ENCODE results near the gene CEP41.

Gene CEP41

GRCh38 chr7:130359276-130359857, 81.4 kb downstream of the CEP41 start:
- DNase-seq (ENCODE audit: low read depth): no peak
- no peak overlapping the region for H3K4me3 ChIP-seq (ENCODE audit: low read depth, low read length)

- DNase-seq (ENCODE audit: low read depth): no peak
- no peak overlapping the region for H3K4me3 ChIP-seq (ENCODE audit: low read depth, low read length)
Observed at GRCh38 chr7:130358471-130358870, 82.3 kb downstream of the CEP41 start.

GRCh38 chr7:130356876-130357611, 83.8 kb downstream of the CEP41 start:
- H3K4me3 ChIP-seq (ENCODE audit: low read depth, low read length): no peak overlapping the region
- DNase-seq (ENCODE audit: low read depth): peak; percentile 74

DNA sequence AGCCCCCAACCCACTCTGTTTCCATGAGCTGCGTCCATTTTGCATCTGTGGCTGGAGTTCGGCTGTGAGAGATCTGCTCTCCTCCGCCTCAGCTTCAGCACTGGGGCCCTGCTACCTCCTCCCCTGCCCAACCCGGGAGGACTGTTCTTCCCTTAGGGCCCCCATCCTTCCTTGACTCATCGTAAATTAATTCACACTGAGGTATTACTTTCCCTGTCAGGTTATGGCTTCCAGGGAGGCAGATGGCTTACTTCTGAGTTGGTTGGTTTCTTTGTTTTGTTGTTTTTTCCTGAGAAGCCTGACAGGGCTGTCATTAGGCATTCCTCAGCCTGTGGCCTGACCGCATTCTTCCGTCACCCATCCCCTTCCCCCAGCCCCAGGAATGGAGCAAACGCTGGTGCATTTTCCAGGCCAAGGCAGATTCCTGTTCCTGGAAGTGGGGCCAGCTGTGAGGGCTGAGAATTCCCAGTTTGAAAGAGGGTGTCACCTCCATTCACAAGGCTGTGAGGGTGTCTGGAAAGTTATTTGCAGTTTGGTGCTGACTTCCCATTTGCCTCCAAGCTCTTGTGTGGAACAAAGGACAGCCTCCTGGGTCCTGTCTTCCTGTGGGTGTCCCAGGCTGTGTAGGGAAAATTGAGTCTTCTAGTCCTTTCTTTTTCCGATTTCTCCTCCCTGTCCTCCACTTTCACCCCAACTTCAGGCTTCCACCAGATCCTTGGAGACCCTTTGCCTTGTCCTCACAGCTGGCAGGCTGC, 84.5 kb downstream of the CEP41 start:
- no peak overlapping the region for H3K4me3 ChIP-seq (ENCODE audit: low read depth, low read length)
- peak; percentile 93 for DNase-seq (ENCODE audit: low read depth)

DNA sequence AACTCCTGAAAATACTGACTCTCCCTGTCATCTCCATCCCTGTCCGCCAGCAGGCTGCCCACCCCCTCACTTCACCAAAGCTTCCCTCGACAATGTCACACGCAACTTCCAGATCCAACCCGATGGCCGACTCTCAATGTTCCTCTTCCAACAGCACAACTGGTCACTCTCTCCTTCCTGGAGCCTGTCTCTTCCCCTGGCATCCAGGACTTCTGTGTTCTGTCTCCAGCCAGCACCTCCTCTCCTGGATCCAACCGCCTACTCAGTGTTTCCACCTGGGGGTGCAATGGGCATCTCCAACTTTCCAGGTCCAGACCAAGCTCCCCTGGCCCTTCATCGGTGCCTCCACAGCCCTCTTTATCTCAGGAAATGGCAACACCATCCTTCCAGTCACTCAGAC, 87.6 kb downstream of the CEP41 start:
- H3K4me3 ChIP-seq (ENCODE audit: low read depth, low read length): no peak overlapping the region
- DNase-seq (ENCODE audit: low read depth): no peak

DNA sequence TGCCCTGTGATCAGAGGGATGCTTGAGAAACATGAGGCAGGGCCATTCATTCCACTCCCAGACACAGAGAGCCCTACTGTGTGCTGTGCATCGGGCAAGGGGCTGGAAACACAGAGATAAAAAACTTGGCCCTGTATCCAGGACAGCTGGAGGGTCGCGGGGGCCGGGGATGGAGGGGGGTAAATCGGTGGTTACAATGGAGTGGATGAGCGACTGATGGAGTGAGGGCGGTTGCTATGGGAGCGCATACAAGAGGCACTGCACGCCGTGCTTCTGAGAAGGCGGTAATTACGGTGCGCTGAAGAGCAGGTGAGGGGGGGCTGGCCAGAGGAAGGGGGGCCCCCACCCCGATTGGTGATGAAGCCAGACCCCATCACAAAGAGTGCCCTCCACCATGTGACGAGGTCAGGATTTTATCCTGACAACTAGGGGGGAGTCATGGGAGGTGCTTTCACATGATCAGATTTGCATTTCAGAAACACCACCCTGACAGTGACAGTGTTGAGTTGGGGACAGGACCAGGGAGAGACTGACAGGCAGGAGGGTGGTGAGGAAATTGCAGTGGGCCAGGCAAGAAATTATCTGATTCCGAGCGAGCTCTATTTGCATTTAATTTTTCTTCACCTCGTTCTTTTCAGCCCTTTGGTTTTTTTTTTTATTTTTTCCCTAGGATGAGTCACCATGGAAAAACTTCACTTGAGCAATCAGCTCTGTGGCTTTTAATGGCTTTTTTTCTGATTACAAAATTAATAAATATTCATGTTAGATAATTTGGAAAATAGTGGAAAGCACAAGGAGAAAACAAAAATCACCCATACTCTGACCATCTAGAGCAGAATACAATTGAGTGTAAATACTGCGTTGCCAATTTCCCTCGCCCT, 88.4 kb downstream of the CEP41 start:
- H3K4me3 ChIP-seq (ENCODE audit: low read depth, low read length): no peak overlapping the region
- DNase-seq (ENCODE audit: low read depth): no peak

DNA sequence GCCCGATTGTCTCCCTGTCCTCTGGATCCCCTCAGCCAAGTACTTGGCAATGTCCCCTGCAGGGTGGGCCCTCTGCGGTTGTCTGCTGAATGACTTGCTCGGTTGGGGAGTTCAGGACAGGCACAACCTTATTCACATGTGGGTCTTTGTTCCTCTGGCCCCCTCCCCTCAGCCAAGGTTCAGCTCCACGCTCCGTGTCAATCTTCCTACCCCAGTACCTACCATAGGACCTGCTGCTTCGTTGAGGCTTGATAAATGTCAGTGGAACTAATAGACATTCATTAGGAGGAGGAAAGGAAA, 89.1 kb downstream of the CEP41 start:
- no peak overlapping the region for H3K4me3 ChIP-seq (ENCODE audit: low read depth, low read length)
- DNase-seq (ENCODE audit: low read depth): no peak

DNA sequence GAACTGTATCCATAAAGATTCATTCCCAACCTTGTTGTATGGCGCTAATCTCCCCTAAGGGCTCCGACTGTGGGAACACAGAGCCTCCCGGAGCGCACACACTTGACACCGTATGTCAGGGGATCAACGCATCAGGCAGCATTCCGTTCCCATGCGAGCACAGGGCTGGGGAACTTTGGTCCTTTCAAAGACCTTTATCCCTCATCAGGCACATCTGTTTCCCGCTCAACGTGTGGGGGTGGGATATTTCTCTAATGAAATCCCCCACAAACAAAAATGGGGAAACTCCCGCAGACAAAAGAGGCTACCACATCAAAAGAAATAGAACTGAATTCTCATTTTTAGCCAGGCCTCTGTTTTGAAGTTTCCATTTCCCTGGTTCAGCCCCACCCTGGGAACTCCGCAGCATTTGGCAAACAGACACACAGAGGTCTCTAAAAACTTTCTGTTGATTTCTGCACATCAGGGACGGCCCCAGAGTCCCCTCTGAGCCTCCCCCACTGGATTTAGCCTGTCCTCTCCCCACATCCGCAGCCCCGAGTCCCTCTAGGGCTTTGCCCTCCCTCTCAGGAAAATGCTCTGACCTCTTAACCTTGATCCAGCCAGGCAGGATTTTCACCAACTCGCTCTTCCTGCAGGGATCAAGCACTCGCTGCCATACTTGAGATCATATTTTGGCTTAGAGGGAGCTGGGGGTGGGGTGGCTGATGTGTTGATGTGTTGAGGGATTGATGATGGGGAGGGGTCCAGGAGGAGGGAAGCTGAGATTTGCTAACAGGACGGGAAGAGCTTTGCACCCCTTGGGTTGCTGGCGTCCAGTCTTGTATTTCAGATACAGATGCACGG, 89.6 kb downstream of the CEP41 start:
- no peak overlapping the region for H3K4me3 ChIP-seq (ENCODE audit: low read depth, low read length)
- no peak for DNase-seq (ENCODE audit: low read depth)

DNA sequence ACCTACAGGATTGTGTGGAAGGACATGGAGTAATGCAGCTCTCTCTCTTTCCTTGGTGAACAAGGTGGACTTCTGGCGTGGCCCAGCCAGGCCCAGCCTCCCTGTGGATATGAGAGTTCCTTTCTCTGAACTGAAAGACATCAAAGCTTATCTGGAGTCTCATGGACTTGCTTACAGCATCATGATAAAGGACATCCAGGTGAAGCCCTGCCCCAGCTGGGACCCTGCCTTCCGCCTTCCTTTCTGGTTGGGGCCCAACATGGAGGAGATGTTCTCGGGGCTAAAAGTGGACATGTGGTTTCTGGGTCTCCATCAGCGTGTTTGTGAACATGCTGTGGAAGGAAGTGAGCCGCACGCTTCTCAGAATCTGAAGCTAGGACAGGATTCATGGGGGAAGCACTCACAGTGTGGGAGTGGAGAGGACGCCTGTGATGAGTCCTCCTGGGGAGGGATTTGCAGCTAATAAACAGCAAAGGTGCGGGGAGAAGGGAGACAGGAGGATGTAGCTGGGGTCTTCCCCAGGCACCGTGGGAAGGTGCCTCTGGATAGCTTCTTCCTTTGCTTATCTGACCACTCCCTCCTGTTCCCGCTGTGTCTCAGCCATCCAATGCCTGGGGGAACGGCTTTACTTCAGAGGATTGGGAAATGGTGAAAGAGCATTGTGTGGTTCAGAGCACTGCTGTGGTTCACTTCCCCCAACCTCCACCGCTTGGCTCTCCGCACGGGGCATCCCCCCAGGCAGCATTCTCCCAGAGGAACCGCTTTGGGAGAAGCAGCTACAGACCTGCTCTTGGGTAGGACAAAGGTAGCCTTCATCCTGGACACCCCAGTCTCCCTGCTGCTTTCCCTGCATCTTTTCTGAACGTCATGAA, 90.7 kb downstream of the CEP41 start:
- H3K4me3 ChIP-seq (ENCODE audit: low read depth, low read length): no peak overlapping the region
- no peak for DNase-seq (ENCODE audit: low read depth)

- no peak for DNase-seq (ENCODE audit: low read depth)
- H3K4me3 ChIP-seq (ENCODE audit: low read depth, low read length): no peak overlapping the region
Observed at GRCh38 chr7:130346941-130347340, 93.9 kb downstream of the CEP41 start.

DNA sequence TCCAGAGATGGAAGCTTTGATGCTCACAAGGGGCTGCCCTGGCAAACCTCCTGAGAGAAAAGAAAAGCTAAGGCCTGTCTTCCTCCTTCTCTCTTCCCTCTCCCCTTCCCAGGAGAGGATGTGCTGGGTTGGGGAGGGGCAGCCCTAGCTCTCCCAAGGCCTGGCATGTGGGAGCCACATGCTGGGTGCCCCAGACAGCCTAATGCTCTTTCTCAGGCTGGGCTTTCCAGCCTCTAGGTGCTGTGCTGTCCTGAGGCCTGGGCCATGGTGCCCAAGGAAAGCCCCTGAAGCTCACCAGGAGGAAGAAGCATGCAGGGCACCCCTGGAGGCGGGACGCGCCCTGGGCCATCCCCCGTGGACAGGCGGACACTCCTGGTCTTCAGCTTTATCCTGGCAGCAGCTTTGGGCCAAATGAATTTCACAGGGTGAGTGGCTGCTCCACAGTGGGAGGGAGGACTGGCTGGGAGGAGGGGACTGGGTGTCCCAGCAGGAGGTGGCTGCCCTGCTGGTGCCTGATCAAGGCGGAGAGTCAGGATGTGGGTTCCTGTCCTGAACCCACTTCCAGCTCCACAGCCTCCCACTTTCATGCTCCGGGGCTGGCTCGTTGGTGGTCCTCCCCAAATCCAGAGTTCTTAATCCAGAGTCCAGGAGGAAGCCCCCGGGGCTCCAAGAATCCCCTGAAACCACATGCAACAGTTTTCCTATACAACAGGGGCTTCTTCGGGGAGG, 94.5 kb downstream of the CEP41 start:
- no peak overlapping the region for H3K4me3 ChIP-seq (ENCODE audit: low read depth, low read length)
- DNase-seq (ENCODE audit: low read depth): no peak

- no peak for DNase-seq (ENCODE audit: low read depth)
Observed at GRCh38 chr7:130345725-130346124, 95.1 kb downstream of the CEP41 start.

DNA sequence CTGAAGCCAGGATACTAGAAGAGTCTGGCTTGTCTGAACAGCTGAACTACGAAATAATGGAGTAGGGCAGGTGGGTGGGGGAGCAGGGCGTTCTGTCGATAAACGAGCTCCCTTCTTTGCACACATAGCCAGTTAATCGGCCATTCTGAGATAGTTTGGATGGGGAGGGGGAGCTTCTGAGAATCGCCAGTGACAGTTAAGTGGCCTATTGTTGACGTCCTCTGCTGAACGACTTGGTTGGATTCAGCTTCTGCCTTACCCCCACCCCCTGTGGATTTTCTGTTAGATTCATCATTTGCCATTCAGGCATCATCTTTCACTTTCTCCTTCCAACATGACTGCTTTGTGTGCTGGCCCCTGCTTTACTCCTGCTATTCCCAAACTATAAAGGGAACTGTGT, 95.7 kb downstream of the CEP41 start:
- no peak for DNase-seq (ENCODE audit: low read depth)
- H3K4me3 ChIP-seq (ENCODE audit: low read depth, low read length): peak overlapping the region; percentile 16

More at GRCh38 chr7:130345725-130346124, 95.1 kb downstream of the CEP41 start:
- H3K4me3 ChIP-seq (ENCODE audit: low read depth, low read length): no peak overlapping the region

DNA sequence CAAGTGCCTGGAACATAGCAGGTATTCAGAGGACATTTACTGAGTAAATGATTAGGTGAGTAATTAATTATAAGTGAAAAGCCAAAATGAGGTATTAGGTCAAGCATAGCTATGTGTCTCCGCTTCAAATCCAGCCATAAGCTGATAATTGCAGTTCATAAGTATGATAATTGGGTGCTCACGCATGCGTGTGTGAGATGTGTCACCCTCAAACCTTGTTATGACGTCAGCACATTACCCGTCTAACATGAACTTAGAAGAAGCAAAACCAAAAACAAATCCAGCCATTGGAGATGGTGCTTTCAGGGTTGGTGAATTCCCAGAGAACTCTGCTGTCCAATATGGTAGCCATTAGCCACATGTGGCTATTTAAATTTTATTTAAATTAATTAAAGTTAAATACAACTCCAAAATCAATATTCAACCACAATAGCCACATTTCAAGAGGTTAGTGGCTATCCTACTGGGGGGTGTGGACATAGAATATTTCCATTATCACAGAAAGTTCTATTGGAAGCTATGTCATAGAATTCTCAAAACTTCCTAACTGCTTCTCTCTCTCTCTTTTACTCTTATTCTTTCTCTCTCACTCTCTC, 96.4 kb downstream of the CEP41 start, which contains the start of gene CPA5:
CPA5 (plus strand) TSS at position 546 of the 596 bp plus-strand sequence. CDS start 1,670 bp downstream, outside the sequence.
- peak within 1 kb of the TSS; percentile 16 for H3K4me3 ChIP-seq (ENCODE audit: low read depth, low read length)

More for the DNA sequence above, 96.4 kb downstream of the CEP41 start, which contains the start of gene CPA5:
- no peak for DNase-seq (ENCODE audit: low read depth)
